ENCODE measurements around the gene RIMBP2.
"Not testable (repeated sequence)": the region's sequence is repeated elsewhere in the genome, so short reads cannot be mapped to it uniquely, and the experiment has no call there.

The RIMBP2 gene

GRCh38 chr12:130705178-130705822, 10.8 kb downstream of the RIMBP2 start:
- no peak for DNase-seq (ENCODE audit: low read depth)

- no peak for DNase-seq (ENCODE audit: low read depth)
Observed at GRCh38 chr12:130704606-130705005, 11.5 kb downstream of the RIMBP2 start.

- DNase-seq (ENCODE audit: low read depth), result no peak
Observed at GRCh38 chr12:130703733-130704375, 12.2 kb downstream of the RIMBP2 start.

GRCh38 chr12:130702966-130703732, 12.9 kb downstream of the RIMBP2 start:
- no peak for DNase-seq (ENCODE audit: low read depth)

GRCh38 chr12:130701402-130701744, 14.7 kb downstream of the RIMBP2 start:
- no peak for DNase-seq (ENCODE audit: low read depth)

- DNase-seq (ENCODE audit: low read depth), result no peak
Observed at GRCh38 chr12:130700492-130701401, 15.4 kb downstream of the RIMBP2 start.

- no peak for DNase-seq (ENCODE audit: low read depth)
Observed at GRCh38 chr12:130698106-130698505, 18.0 kb downstream of the RIMBP2 start.

- no peak for DNase-seq (ENCODE audit: low read depth)
Observed at GRCh38 chr12:130696379-130697100, 19.6 kb downstream of the RIMBP2 start.

GRCh38 chr12:130695061-130695460, 21.0 kb downstream of the RIMBP2 start:
- no peak for DNase-seq (ENCODE audit: low read depth)

- no peak for DNase-seq (ENCODE audit: low read depth)
Observed at GRCh38 chr12:130689408-130690405, 26.4 kb downstream of the RIMBP2 start.

- DNase-seq (ENCODE audit: low read depth), result not testable (repeated sequence)
Observed at GRCh38 chr12:130688999-130689398, 27.1 kb downstream of the RIMBP2 start.

- DNase-seq (ENCODE audit: low read depth), result no peak
Observed at GRCh38 chr12:130687796-130688778, 28.0 kb downstream of the RIMBP2 start.

- DNase-seq (ENCODE audit: low read depth), result no peak
Observed at GRCh38 chr12:130687190-130687589, 28.9 kb downstream of the RIMBP2 start.

- no peak for DNase-seq (ENCODE audit: low read depth)
Observed at GRCh38 chr12:130686511-130686991, 29.5 kb downstream of the RIMBP2 start.

GRCh38 chr12:130685850-130686249, 30.2 kb downstream of the RIMBP2 start:
- DNase-seq (ENCODE audit: low read depth), result no peak

- DNase-seq (ENCODE audit: low read depth), result no peak
Observed at GRCh38 chr12:130685250-130685787, 30.8 kb downstream of the RIMBP2 start.

GRCh38 chr12:130683811-130684210, 32.3 kb downstream of the RIMBP2 start:
- no peak for DNase-seq (ENCODE audit: low read depth)

- DNase-seq (ENCODE audit: low read depth), result no peak
Observed at GRCh38 chr12:130683080-130683479, 33.0 kb downstream of the RIMBP2 start.

All from EH (cell line).